GM12872 (cell line): ENCODE results near the gene PCNA.

Source experiments
- CTCF ChIP-seq: IDR thresholded peaks from 3 replicates; pipeline ENCODE4 v1.5.1; 2011; ENCODE audit warnings: low read depth, mild to moderate bottlenecking, low read length, moderate library complexity; ENCODE audit not compliant: insufficient read depth

Gene PCNA

GRCh38 chr20:5119435-5120184 is at the start of gene PCNA:
Gene PCNA, minus strand, starts transcription at chr20:5119958. Its CDS starts 160 bp downstream, at chr20:5119798.
- no peak for TF ChIP-seq CTCF

- TF ChIP-seq CTCF = no peak
Observed at GRCh38 chr20:5168651-5169396, 49.1 kb upstream of the PCNA start.

- TF ChIP-seq CTCF = no peak
Observed at GRCh38 chr20:5164645-5165625, 45.2 kb upstream of the PCNA start.

GRCh38 chr20:5161536-5162164 is 41.9 kb upstream of the PCNA start:
- TF ChIP-seq CTCF = no peak

- no peak for TF ChIP-seq CTCF
Observed at GRCh38 chr20:5160882-5161281, 41.1 kb upstream of the PCNA start.

GRCh38 chr20:5159928-5160327 is 40.2 kb upstream of the PCNA start:
- TF ChIP-seq CTCF = no peak
